NT2/D1 (cell line): Measurements from ENCODE around the gene MYLK.

Experiments
- SUZ12 ChIP-seq: IDR thresholded peaks from 2 replicates; pipeline ENCODE4 v1.6.1; 2011; ENCODE audit not compliant: insufficient read length, insufficient read depth; ENCODE audit errors: extremely low read depth
- YY1 ChIP-seq: IDR thresholded peaks from 2 replicates; pipeline ENCODE4 v1.6.1; 2011; ENCODE audit not compliant: insufficient read length, insufficient read depth
- ZNF274 ChIP-seq: IDR thresholded peaks from 2 replicates; pipeline ENCODE4 v1.6.1; 2011; ENCODE audit warnings: mild to moderate bottlenecking, low read depth, low read length

DNA sequence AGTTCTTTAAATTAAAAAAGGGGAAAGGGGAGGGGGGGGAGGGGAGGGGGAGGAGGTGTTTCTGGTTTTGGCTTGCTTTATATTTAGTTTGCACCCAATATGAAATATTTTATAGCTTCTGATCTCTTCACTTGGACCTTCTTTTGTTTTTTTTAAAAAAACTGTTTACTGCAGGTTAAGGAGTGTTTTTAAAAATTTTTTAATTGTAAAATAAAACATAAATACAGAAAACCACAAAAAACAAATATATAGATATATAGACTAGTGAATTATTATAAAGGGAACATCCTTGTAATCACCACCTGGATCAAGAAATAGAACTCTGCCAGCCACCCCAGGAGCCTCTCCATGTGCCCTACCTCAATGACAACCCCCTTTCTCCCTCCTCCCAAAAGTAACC lies 861 bp upstream of the MYLK start:
- TF ChIP-seq ZNF274: no peak
- TF ChIP-seq SUZ12: no peak
- no peak for TF ChIP-seq YY1
